ENCODE measurements around the gene POLR1G.

DNA sequence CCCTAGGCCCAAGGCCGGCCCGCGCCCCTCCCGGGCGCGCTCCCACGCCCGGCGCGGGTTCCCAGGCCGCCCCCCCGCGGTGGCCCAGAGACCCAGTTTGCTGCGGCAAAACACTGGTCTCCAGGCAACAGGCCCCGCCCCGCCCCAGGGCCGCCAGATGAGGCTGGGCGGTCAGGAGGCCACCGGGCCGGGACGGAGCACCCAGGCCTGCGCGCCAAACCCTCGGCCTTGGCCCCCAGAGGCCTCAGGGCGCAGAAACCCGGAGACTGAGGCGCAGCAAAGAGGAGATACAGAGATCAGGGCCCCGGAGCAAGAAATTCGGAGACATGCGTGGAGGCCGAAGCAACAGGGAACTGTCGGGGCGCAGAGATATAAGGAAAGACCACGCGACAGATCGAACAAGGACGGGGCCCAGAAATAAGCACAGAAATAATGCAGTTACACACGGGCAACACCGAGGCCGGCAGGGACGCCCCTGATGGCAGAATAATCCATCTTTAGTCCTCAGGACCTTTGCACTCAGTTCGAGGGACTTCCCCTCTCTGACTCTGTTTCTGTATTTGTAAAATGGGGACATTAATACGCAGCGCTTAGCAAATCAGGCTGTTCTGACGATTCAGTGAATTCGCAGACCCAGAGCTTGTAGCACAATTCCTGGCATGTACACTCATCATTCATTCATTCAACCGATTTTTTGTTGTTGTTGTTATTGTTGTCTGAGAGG is 38.0 kb downstream of the POLR1G start:
- TF ChIP-seq, protein P1, sequence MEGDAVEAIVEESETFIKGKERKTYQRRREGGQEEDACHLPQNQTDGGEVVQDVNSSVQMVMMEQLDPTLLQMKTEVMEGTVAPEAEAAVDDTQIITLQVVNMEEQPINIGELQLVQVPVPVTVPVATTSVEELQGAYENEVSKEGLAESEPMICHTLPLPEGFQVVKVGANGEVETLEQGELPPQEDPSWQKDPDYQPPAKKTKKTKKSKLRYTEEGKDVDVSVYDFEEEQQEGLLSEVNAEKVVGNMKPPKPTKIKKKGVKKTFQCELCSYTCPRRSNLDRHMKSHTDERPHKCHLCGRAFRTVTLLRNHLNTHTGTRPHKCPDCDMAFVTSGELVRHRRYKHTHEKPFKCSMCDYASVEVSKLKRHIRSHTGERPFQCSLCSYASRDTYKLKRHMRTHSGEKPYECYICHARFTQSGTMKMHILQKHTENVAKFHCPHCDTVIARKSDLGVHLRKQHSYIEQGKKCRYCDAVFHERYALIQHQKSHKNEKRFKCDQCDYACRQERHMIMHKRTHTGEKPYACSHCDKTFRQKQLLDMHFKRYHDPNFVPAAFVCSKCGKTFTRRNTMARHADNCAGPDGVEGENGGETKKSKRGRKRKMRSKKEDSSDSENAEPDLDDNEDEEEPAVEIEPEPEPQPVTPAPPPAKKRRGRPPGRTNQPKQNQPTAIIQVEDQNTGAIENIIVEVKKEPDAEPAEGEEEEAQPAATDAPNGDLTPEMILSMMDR (IDR thresholded peaks at IDR 0.05) = peak in 2 of 4 experiments; percentile 10 to 11
- TF ChIP-seq POLR2A (IDR thresholded peaks at IDR 0.05) = peak in 1 of 2 donors; percentile 67

Measured in uterus (tissue), 2 donors.